HG02840 (cell line): ENCODE results near the gene CNOT1.
"Not testable (repeated sequence)": the region's sequence is repeated elsewhere in the genome, so short reads cannot be mapped to it uniquely, and the experiment has no call there.

Experiments
- ATAC-seq: cut with Tn5 transposase; IDR thresholded peaks from one replicate; pipeline ENCODE4 v1.9.1; 2021; ENCODE audit warnings: mild to moderate bottlenecking, moderate library complexity, moderate number of reproducible peaks; ENCODE audit not compliant: unreplicated experiment, low FRiP score

The CNOT1 gene

DNA sequence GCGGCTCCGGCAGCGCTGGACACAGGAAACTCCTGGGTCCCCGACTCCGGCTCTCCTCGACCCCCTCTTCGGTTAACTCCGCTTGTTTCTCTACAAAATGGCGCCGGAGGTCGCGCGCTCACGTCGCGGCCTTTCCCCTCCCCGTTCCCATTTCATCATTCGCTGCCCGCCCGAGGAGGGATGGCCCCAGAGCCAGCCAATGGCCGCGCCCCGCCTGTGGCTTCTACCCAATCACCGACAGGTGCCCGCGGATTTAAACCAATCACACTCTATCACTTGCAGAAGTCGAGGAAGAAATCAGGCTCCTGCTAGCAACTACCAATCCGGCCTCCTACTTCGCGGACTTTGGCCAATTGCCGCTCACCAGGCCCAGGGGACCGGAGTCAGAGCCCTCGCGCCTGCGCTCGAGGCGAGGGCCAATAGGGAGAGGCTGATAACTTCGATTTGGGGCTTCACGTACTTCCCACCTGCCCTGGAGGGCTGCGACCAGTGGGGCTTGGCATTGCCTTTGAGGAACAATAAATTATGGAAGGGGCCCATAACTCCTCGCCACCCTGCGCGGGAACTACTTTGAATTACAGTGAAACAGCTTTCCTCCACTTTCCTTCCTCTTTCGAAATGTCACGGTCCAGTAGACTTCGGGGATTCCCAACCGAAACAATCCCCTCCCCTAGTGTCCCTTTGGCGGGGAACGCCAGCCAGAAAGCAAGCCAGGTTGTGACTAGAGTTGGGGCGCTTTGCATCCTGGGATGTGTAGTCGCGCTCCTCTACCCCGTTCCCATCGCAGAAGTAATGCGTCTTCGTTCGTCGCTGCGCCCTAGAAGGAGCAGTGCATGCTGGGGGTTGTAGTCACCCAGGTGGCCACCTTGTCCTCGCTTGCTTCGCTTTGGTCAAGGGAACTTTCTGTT, at the start of gene CNOT1:
TSS of gene CNOT1 (minus strand) at position 94 of the 908 bp plus-strand sequence. CDS start 30,489 bp downstream, outside the sequence.
- peak; percentile 91 for ATAC-seq

GRCh38 chr16:58678716-58679115, 49.1 kb upstream of the CNOT1 start:
- ATAC-seq = no peak

DNA sequence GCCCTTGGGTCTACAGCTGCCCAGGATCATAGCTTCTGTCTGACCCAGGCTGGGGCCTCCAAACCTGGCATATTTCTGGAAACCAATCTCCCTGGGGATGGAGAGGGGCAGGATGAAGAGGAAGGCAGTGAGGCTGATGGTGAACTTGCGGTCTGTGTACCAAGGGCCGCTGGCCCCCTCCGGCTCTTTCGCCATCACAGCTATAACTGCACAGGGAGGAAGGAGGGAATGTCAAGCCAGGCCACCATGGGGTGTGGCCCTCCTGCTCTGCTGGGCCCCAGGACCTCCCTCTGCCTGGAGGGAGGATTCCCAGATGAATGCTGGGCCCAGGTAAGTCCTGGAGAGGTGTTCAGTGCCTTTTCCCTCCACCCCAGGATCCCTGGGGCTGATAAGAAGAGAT, 48.6 kb upstream of the CNOT1 start:
- ATAC-seq = no peak

GRCh38 chr16:58670946-58671583, 41.4 kb upstream of the CNOT1 start:
- no peak for ATAC-seq

- no peak for ATAC-seq
Observed at GRCh38 chr16:58670177-58670576, 40.6 kb upstream of the CNOT1 start.

- ATAC-seq = no peak
Observed at GRCh38 chr16:58665200-58665599, 35.6 kb upstream of the CNOT1 start.

DNA sequence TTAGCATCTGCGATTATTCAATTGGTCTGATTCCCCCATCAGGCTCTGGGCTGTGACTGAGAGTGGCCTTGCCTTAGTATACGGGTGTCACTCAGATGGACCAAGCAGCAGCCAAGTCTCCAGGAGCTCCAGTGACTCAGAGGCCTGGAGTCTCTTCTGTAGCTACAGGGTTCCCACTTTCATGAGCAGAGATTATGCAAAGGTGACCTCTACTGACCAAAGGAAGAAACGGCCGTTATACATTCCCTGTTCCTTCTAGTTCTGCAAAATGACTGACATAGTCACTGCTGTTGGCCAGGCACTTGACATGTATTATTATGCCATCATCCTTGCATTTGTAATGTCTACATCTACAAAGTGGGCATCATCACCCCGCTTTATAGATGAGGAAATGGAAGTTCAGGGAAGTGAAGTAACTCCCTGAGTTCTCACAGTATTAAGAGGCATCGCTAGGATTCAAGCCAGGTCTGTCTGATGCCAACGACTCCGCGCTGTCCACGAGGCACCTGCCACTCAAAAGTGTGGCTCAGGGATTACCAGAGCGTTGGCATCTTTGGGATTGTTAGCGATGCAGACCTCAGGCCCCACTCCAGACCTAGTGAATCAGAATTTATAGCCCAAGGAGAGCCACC, 31.7 kb upstream of the CNOT1 start:
- ATAC-seq = no peak

GRCh38 chr16:58659911-58660310, 30.3 kb upstream of the CNOT1 start:
- ATAC-seq = not testable (repeated sequence)

DNA sequence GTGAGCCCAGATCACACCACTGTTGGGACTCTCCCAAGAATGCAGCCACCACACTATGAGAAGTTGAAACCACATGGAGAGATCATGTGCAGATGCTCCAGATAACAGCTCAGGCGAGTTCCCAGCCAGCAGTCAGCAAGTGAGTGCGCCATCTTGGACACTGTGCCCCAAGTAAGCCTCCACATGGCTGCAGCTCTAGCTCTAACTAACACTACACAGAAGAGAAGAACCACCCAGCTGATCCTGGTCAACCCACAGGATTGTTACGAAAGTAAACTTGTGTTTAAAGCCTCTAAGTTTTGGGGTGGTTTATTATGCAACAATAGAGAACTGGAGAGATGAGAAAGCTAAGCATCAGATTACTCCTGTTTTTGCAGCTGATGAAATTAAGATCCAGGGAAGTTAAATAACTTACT, 29.2 kb upstream of the CNOT1 start:
- no peak for ATAC-seq

DNA sequence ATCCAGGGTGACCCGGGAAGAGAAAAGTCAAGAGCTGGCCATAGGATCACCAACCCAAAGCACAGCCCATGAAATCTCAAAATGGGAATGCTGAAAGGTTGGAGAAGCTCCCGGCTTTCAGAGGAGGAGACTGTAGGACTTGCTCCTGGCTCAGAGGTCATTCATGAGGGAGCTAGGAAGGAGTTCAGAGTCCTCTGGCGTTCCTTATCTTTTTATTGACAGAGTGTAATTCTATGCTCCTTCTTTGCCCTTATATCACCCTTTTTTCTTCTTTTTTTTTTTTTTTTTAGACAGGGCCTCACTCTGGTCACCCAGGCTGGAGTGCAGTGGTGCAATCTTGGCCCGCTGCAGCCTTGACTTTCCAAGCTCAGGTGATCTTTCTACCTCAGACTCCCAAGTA, 27.3 kb upstream of the CNOT1 start:
- ATAC-seq = no peak

DNA sequence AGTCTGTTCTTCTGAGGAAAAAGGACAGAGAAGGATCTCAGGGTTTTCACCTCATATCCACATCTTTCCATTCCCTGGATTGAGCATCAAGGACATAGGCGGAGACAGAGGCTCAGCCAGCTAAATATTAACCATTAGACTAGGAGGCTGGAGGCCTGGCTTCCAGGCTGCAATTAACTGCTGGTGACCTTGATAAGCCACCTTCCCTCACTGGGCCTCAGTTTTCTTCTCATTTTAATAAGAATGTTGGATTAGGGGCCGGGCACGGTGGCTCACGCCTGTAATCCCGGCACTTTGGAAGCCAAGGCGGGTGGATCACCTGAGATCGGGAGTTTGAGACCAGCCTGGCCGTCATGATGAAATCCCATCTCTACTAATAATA, 25.6 kb upstream of the CNOT1 start:
- no peak for ATAC-seq

DNA sequence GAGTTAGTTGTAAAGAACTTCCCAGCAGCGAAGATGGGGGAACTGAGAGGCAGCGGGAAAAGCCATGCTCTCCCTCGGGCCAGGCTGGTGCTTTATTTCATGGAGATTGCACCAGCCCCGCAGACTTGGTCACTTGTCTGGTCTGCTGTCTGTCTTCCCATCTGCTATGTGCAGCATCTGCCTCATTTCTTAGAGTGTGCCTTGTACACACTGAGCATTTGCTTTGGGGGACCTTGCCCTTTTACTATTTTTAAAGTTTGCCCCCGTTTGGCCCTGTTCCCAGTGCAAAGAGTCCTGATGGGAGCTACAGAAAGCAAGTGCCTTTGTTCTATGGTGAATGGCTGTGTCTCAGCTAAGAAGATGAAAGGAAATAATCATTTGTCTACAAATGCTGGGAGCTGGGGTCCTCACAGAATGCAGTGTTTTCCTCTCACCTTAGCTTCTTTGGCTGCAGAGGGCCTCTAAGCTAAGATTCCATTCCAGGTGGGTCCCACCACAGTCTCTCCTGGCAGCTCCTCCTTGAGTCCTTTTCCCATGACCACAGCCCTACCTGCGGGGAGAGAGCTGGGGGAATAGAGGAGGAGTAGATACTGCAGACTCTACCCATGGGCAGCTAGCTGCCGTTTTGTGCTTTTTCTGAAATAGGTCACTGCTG, 25.1 kb upstream of the CNOT1 start:
- ATAC-seq = no peak

DNA sequence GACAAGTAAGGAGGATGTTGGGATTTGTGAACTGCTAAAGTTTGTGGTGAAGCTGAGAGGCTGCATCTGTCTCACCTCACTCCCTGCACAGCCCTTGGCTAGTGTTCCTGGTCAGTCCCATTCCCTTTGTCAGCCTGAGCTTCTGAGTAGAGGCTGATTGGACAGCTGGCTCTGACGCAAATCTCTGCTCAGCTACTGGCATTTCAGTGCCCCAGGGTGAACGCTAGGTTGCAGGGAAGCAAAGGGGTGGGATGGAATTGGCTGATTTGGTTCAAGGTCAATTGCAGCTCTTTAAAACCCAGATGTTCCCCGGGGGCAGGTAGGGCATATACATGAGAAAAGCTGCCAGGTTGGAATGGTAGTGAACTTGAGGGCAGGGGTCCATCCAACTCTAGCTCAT, 23.1 kb upstream of the CNOT1 start:
- ATAC-seq = no peak

- ATAC-seq = no peak
Observed at GRCh38 chr16:58651965-58652348, 22.3 kb upstream of the CNOT1 start.

GRCh38 chr16:58649707-58650106, 20.1 kb upstream of the CNOT1 start:
- no peak for ATAC-seq

- ATAC-seq = no peak
Observed at GRCh38 chr16:58647107-58647506, 17.5 kb upstream of the CNOT1 start.

GRCh38 chr16:58644765-58645487, 15.3 kb upstream of the CNOT1 start:
- no peak for ATAC-seq

GRCh38 chr16:58644108-58644507, 14.5 kb upstream of the CNOT1 start:
- no peak for ATAC-seq

DNA sequence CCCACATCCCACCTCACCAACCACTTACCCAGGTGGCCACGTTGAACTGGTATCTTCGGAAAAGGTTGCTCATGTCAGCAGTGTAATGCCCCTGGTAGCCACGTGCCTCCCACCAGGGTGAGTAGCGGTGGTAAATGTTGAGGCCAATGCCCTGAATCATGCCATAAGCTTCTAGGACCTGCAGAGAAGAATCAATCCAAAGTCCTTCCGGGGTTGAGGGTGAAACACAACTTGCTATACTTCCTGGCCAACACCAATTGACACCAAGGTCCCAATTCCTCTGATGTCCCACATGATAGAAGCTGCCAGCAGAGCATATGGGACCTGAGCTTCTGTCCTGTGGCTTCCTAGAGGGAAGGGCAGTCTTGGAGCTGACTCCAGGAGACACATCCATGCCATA, 11.3 kb upstream of the CNOT1 start:
- ATAC-seq = no peak

DNA sequence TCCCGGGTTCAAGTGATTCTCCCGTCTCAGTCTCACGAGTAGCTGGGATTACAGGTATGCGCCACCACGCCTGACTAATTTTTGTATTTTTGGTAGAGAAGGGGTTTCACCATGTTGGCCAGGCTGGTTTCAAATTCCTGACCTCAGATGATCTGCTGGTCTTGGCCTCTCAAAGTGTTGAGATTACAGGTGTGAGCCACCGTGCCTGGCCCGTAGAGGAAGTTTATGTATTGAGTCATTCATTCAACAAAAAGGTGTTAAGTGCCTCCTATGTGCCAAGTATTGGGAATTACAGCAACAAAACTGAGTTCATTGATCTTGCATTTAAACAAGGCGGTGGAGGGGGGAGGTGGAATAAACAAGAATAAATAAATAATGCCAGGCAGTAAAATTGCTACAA, 10.2 kb upstream of the CNOT1 start:
- ATAC-seq = no peak
